RPMI8226 (cell line): ENCODE measurements around the gene APEX1.
"Not testable (repeated sequence)": the region's sequence is repeated elsewhere in the genome, so short reads cannot be mapped to it uniquely, and the experiment has no call there.

Experiments used
- DNase-seq: peaks from one replicate; pipeline ENCODE4 v3.0.0-alpha.2; 2015

The APEX1 gene

GRCh38 chr14:20436363-20436755, 18.7 kb upstream of the APEX1 start:
- DNase-seq, result no peak

- DNase-seq, result no peak
These were observed 16.4 kb upstream of the APEX1 start for GRCh38 chr14:20438664-20439063.

- no peak for DNase-seq
These were observed 14.6 kb upstream of the APEX1 start for GRCh38 chr14:20440465-20440864.

GRCh38 chr14:20440882-20441281, 14.1 kb upstream of the APEX1 start:
- no peak for DNase-seq

GRCh38 chr14:20441461-20441860, 13.6 kb upstream of the APEX1 start:
- DNase-seq, result no peak

GRCh38 chr14:20443650-20444049, 11.4 kb upstream of the APEX1 start:
- DNase-seq, result not testable (repeated sequence)

GRCh38 chr14:20446889-20447288, 8.1 kb upstream of the APEX1 start:
- no peak for DNase-seq

- not testable (repeated sequence) for DNase-seq
These were observed 2.2 kb upstream of the APEX1 start for GRCh38 chr14:20452831-20453230.

- DNase-seq, result peak; percentile 75
These were observed 602 bp downstream of the APEX1 start for GRCh38 chr14:20455355-20456300.

GRCh38 chr14:20456971-20457370, 1.9 kb downstream of the APEX1 start:
- DNase-seq, result no peak

- DNase-seq, result no peak
These were observed 3.2 kb downstream of the APEX1 start for GRCh38 chr14:20458031-20458789.

- peak; percentile 81 for DNase-seq
These were observed 5.6 kb downstream of the APEX1 start for GRCh38 chr14:20460458-20461224.

- peak; percentile 97 for DNase-seq
These were observed 6.5 kb downstream of the APEX1 start, which contains the start of gene PIP4P1 for GRCh38 chr14:20461225-20462141. Gene PIP4P1, minus strand, starts transcription at chr14:20461434. Its CDS starts 109 bp downstream, at chr14:20461325.

- no peak for DNase-seq
These were observed 13.8 kb downstream of the APEX1 start for GRCh38 chr14:20468764-20469241.

- peak; percentile 91 for DNase-seq
These were observed 14.3 kb downstream of the APEX1 start, which contains the start of gene PNP for GRCh38 chr14:20469242-20469889. Gene PNP, plus strand, starts transcription at chr14:20469406. Its CDS starts 119 bp downstream, at chr14:20469525.

- peak; percentile 45 for DNase-seq
These were observed 15.0 kb downstream of the APEX1 start for GRCh38 chr14:20469890-20470602.

- no peak for DNase-seq
These were observed 15.5 kb downstream of the APEX1 start for GRCh38 chr14:20470603-20470901.

- DNase-seq, result no peak
These were observed 17.6 kb downstream of the APEX1 start for GRCh38 chr14:20472536-20473169.

GRCh38 chr14:20476776-20477175, 21.8 kb downstream of the APEX1 start:
- no peak for DNase-seq
